ENCODE results near the gene ZNF613. TPM values are rescaled to one million over a fixed set of nuclear protein-coding genes. Genes with fewer than 3 reads are reported as not detected.
A peak's percentile ranks its signal among the peaks of the same experiment; 100 is the strongest.
"Not testable (repeated sequence)": the region's sequence is repeated elsewhere in the genome, so short reads cannot be mapped to it uniquely, and the experiment has no call there.

The ZNF613 gene
- total and polyA plus RNA-seq, 4 donors = 6.3 to 8.8 (median 7.5) TPM

GRCh38 chr19:51903192-51903591 lies 24.1 kb upstream of the ZNF613 start:
- 67 to 74% methylated on average over 8 of the region's 8 CpGs for WGBS, 2 donors
- intact Hi-C loops (cut with DNase I) = no loop called here
- Histone ChIP-seq H3K27ac (ENCODE audit: low read depth in 1 of 2, low read length in 2 of 2) (no peak overlapping the region), H3K36me3 (ENCODE audit: control insufficient read depth in 1 of 2, insufficient read depth in 2 of 2, low read length in 1 of 2) (peaks cover 6 to 14% of the 10 kb centered on the region in 2 donors), H3K4me1 (ENCODE audit: control insufficient read depth in 1 of 2, insufficient read depth in 2 of 2, low read length in 2 of 2) (peaks cover 0 to 2% of the 10 kb centered on the region in 2 donors), H3K9me3 (ENCODE audit: control insufficient read depth, low read length) (peaks cover 15% of the 10 kb centered on the region), H3K27me3 (ENCODE audit: control insufficient read depth in 1 of 2, insufficient read depth in 2 of 2, low read length in 1 of 2) (no peaks in the 10 kb centered on the region), H3K4me3 (ENCODE audit: low read length in 2 of 2) (no peak overlapping the region)
- DNase-seq (no peak), ATAC-seq (ENCODE audit: low FRiP score) (no peak)

GRCh38 chr19:51904331-51905165 lies 22.7 kb upstream of the ZNF613 start, which contains the start of gene ZNF649:
Gene ZNF649, minus strand, starts transcription at chr19:51905017. Its CDS starts 4,910 bp downstream, at chr19:51900107.
- 0% methylated on average over 43 of the region's 43 CpGs for WGBS, 2 donors
- DNase-seq (peak; percentile 88 to 95), ATAC-seq (ENCODE audit: low FRiP score) (peak; percentile 97)
- peak within 1 kb of the TSS in 1 of 2 donors; percentile 13 for H3K27ac ChIP-seq (ENCODE audit: low read depth in 1 of 2, low read length in 2 of 2)
- H3K4me1 ChIP-seq (ENCODE audit: control insufficient read depth in 1 of 2, insufficient read depth in 2 of 2, low read length in 2 of 2) = peaks cover 0 to 2% of the 10 kb centered on the region in 2 donors
- peak within 1 kb of the TSS; percentile 65 to 91 for H3K4me3 ChIP-seq (ENCODE audit: low read length in 2 of 2)
- peaks cover 15% of the 10 kb centered on the region for H3K9me3 ChIP-seq (ENCODE audit: control insufficient read depth, low read length)
- no peaks in the 10 kb centered on the region for H3K27me3 ChIP-seq (ENCODE audit: control insufficient read depth in 1 of 2, insufficient read depth in 2 of 2, low read length in 1 of 2)
- peaks cover 5 to 8% of the 10 kb centered on the region in 2 donors for H3K36me3 ChIP-seq (ENCODE audit: control insufficient read depth in 1 of 2, insufficient read depth in 2 of 2, low read length in 1 of 2)
- intact Hi-C loops (cut with DNase I) = no loop called here

GRCh38 chr19:51905206-51905605 lies 22.1 kb upstream of the ZNF613 start:
- WGBS, 2 donors = 25 to 27% methylated on average over 3 of the region's 3 CpGs
- Histone ChIP-seq H3K4me3 (ENCODE audit: low read length in 2 of 2) (no peak overlapping the region), H3K27ac (ENCODE audit: low read depth in 1 of 2, low read length in 2 of 2) (no peak overlapping the region)

GRCh38 chr19:51905639-51906038 lies 21.6 kb upstream of the ZNF613 start:
- H3K36me3 ChIP-seq (ENCODE audit: control insufficient read depth in 1 of 2, insufficient read depth in 2 of 2, low read length in 1 of 2); H3K27me3 ChIP-seq (ENCODE audit: control insufficient read depth in 1 of 2, insufficient read depth in 2 of 2, low read length in 1 of 2); ATAC-seq (ENCODE audit: low FRiP score); H3K4me1 ChIP-seq (ENCODE audit: control insufficient read depth in 1 of 2, insufficient read depth in 2 of 2, low read length in 2 of 2); H3K9me3 ChIP-seq (ENCODE audit: control insufficient read depth, low read length); H3K4me3 ChIP-seq (ENCODE audit: low read length in 2 of 2); DNase-seq; H3K27ac ChIP-seq (ENCODE audit: low read depth in 1 of 2, low read length in 2 of 2); intact Hi-C loops (cut with DNase I): not testable (repeated sequence)
- 73 to 80% methylated on average over 3 of the region's 3 CpGs for WGBS, 2 donors

More at GRCh38 chr19:51905206-51905605, 22.1 kb upstream of the ZNF613 start:
- Histone ChIP-seq H3K9me3 (ENCODE audit: control insufficient read depth, low read length) (peaks cover 14% of the 10 kb centered on the region), H3K36me3 (ENCODE audit: control insufficient read depth in 1 of 2, insufficient read depth in 2 of 2, low read length in 1 of 2) (peaks cover 3 to 5% of the 10 kb centered on the region in 2 donors), H3K27me3 (ENCODE audit: control insufficient read depth in 1 of 2, insufficient read depth in 2 of 2, low read length in 1 of 2) (no peaks in the 10 kb centered on the region), H3K4me1 (ENCODE audit: control insufficient read depth in 1 of 2, insufficient read depth in 2 of 2, low read length in 2 of 2) (peaks cover 0 to 2% of the 10 kb centered on the region in 2 donors)
- intact Hi-C loops (cut with DNase I) = no loop called here
- no peak for ATAC-seq (ENCODE audit: low FRiP score)
- DNase-seq = no peak

GRCh38 chr19:51906108-51906507 lies 21.2 kb upstream of the ZNF613 start:
- H3K27me3 ChIP-seq (ENCODE audit: control insufficient read depth in 1 of 2, insufficient read depth in 2 of 2, low read length in 1 of 2); intact Hi-C loops (cut with DNase I); DNase-seq; H3K4me3 ChIP-seq (ENCODE audit: low read length in 2 of 2); ATAC-seq (ENCODE audit: low FRiP score); H3K9me3 ChIP-seq (ENCODE audit: control insufficient read depth, low read length); H3K4me1 ChIP-seq (ENCODE audit: control insufficient read depth in 1 of 2, insufficient read depth in 2 of 2, low read length in 2 of 2); H3K36me3 ChIP-seq (ENCODE audit: control insufficient read depth in 1 of 2, insufficient read depth in 2 of 2, low read length in 1 of 2); H3K27ac ChIP-seq (ENCODE audit: low read depth in 1 of 2, low read length in 2 of 2): not testable (repeated sequence)
- 44 to 48% methylated on average over 9 of the region's 9 CpGs for WGBS, 2 donors

GRCh38 chr19:51907981-51908380 lies 19.3 kb upstream of the ZNF613 start:
- DNase-seq; H3K4me1 ChIP-seq (ENCODE audit: control insufficient read depth in 1 of 2, insufficient read depth in 2 of 2, low read length in 2 of 2); ATAC-seq (ENCODE audit: low FRiP score); H3K27ac ChIP-seq (ENCODE audit: low read depth in 1 of 2, low read length in 2 of 2); H3K4me3 ChIP-seq (ENCODE audit: low read length in 2 of 2); H3K9me3 ChIP-seq (ENCODE audit: control insufficient read depth, low read length); H3K36me3 ChIP-seq (ENCODE audit: control insufficient read depth in 1 of 2, insufficient read depth in 2 of 2, low read length in 1 of 2); H3K27me3 ChIP-seq (ENCODE audit: control insufficient read depth in 1 of 2, insufficient read depth in 2 of 2, low read length in 1 of 2); intact Hi-C loops (cut with DNase I): not testable (repeated sequence)
- 20 to 33% methylated on average over 5 of the region's 5 CpGs for WGBS, 2 donors

- no peak for ATAC-seq (ENCODE audit: low FRiP score)
- no peak for DNase-seq
- H3K9me3 ChIP-seq (ENCODE audit: control insufficient read depth, low read length) = peaks cover 20% of the 10 kb centered on the region
- no peak overlapping the region for H3K4me3 ChIP-seq (ENCODE audit: low read length in 2 of 2)
- 57 to 77% methylated on average over 5 of the region's 5 CpGs for WGBS, 2 donors
- H3K36me3 ChIP-seq (ENCODE audit: control insufficient read depth in 1 of 2, insufficient read depth in 2 of 2, low read length in 1 of 2) = no peaks in the 10 kb centered on the region
- no peak overlapping the region for H3K27ac ChIP-seq (ENCODE audit: low read depth in 1 of 2, low read length in 2 of 2)
- intact Hi-C loops (cut with DNase I) = no loop called here
- no peaks in the 10 kb centered on the region for H3K4me1 ChIP-seq (ENCODE audit: control insufficient read depth in 1 of 2, insufficient read depth in 2 of 2, low read length in 2 of 2)
- H3K27me3 ChIP-seq (ENCODE audit: control insufficient read depth in 1 of 2, insufficient read depth in 2 of 2, low read length in 1 of 2) = no peaks in the 10 kb centered on the region
Measured at GRCh38 chr19:51915324-51915867, 11.9 kb upstream of the ZNF613 start.

GRCh38 chr19:51916167-51916566 lies 11.1 kb upstream of the ZNF613 start:
- peaks cover 20% of the 10 kb centered on the region for H3K9me3 ChIP-seq (ENCODE audit: control insufficient read depth, low read length)
- ATAC-seq (ENCODE audit: low FRiP score) (no peak), DNase-seq (no peak)
- no peaks in the 10 kb centered on the region for H3K36me3 ChIP-seq (ENCODE audit: control insufficient read depth in 1 of 2, insufficient read depth in 2 of 2, low read length in 1 of 2)
- H3K4me3 ChIP-seq (ENCODE audit: low read length in 2 of 2) = peak overlapping the region in 1 of 2 donors; percentile 34
- H3K27ac ChIP-seq (ENCODE audit: low read depth in 1 of 2, low read length in 2 of 2) = no peak overlapping the region
- intact Hi-C loops (cut with DNase I) = no loop called here
- H3K4me1 ChIP-seq (ENCODE audit: control insufficient read depth in 1 of 2, insufficient read depth in 2 of 2, low read length in 2 of 2) = no peaks in the 10 kb centered on the region
- 92 to 93% methylated on average over 1 of the region's 1 CpG for WGBS, 2 donors
- H3K27me3 ChIP-seq (ENCODE audit: control insufficient read depth in 1 of 2, insufficient read depth in 2 of 2, low read length in 1 of 2) = no peaks in the 10 kb centered on the region

Measured in aorta (tissue), 5 donors.